Measurements from ENCODE around the gene SLC10A1.

Gene SLC10A1

DNA sequence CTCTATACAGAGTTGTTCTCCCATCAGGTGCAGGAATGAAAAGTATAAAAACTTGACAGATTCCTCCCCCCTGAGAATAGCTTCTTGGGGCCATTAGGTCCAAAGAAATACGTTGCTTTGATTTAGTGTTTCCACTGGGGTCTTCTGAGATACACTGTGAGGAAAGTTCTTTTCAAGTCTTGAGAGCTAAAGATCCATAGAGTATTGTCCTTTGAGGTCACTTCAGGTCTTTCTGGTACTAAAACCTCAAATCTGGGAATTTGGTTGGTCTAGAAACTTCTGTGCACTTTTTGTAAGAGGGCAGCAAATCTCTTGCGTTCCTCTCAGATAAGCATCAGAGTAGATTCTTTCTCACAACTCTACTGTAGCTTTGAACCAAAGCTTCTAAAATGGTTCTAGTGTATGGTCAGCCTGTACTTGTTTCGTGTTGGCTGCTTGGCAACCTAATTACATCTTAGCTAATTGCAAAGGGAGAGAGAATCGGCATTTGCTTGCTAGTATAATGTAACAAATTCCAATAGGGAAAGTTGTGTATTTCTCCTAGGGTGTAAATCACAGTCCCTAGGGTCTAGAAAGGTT is 20.1 kb downstream of the SLC10A1 start:
- H3K9me2 ChIP-seq (replicated peaks; ENCODE audit: low read depth, low read length), result no peaks in the 10 kb centered on the region
- no peak overlapping the region for H2AFZ ChIP-seq (ENCODE audit: low read length)
- H3F3A ChIP-seq (ENCODE audit: low read depth), result no peaks in the 10 kb centered on the region; the same call in 1 of the 2 replicates
- H3K9me3 ChIP-seq (ENCODE audit: insufficient read depth, low read depth, low read length), result no peaks in the 10 kb centered on the region
- peaks cover 33% of the 10 kb centered on the region for H3K79me2 ChIP-seq (ENCODE audit: insufficient read depth, low read length)
- peaks cover 62% of the 10 kb centered on the region for H3K36me3 ChIP-seq (ENCODE audit: insufficient read depth, low read length)
- no peak overlapping the region for H3K9ac ChIP-seq (ENCODE audit: low read depth, low read length, poor library complexity, severe bottlenecking)
- H3K4me1 ChIP-seq (ENCODE audit: insufficient read depth, low read length, poor library complexity, severe bottlenecking), result no peaks in the 10 kb centered on the region
- H3K4me2 ChIP-seq (ENCODE audit: low read depth, low read length, poor library complexity, severe bottlenecking), result no peak overlapping the region
- TF ChIP-seq, protein P1, sequence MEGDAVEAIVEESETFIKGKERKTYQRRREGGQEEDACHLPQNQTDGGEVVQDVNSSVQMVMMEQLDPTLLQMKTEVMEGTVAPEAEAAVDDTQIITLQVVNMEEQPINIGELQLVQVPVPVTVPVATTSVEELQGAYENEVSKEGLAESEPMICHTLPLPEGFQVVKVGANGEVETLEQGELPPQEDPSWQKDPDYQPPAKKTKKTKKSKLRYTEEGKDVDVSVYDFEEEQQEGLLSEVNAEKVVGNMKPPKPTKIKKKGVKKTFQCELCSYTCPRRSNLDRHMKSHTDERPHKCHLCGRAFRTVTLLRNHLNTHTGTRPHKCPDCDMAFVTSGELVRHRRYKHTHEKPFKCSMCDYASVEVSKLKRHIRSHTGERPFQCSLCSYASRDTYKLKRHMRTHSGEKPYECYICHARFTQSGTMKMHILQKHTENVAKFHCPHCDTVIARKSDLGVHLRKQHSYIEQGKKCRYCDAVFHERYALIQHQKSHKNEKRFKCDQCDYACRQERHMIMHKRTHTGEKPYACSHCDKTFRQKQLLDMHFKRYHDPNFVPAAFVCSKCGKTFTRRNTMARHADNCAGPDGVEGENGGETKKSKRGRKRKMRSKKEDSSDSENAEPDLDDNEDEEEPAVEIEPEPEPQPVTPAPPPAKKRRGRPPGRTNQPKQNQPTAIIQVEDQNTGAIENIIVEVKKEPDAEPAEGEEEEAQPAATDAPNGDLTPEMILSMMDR (conservative IDR thresholded peaks at IDR 0.05; ENCODE audit: low read length), result no peak
- no peak for TF ChIP-seq EZH2phosphoT487 (IDR thresholded peaks at IDR 0.05; ENCODE audit: borderline replicate concordance)
- H3K27me3 ChIP-seq (ENCODE audit: insufficient read depth, low read length, poor library complexity, severe bottlenecking), result no peaks in the 10 kb centered on the region
- no peak overlapping the region for H3K4me3 ChIP-seq (ENCODE audit: low read length, poor library complexity, severe bottlenecking)
- H4K20me1 ChIP-seq (ENCODE audit: insufficient read depth, low read length, poor library complexity, severe bottlenecking), result peaks cover 22% of the 10 kb centered on the region

DNA sequence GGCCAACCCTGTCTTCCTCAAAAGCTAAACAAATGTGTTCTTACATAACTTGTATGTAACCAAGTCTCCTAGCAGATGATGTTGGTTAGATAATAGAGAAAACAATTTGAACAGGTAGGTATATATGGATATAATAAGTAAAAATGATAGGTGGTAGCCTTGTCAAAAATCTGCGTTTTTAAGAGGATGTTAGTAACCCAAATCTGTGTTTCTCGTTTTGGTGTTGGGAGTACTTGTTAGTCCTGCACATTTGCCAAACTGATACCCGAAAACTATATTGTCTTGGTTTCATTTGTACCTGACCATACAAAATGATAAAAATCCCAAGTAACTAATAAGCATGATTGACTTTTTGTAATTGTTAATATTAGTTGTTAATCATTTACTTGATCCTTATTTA is 22.0 kb downstream of the SLC10A1 start:
- H3K4me3 ChIP-seq (ENCODE audit: low read length, poor library complexity, severe bottlenecking), result no peak overlapping the region
- peaks cover 41% of the 10 kb centered on the region for H4K20me1 ChIP-seq (ENCODE audit: insufficient read depth, low read length, poor library complexity, severe bottlenecking)
- no peaks in the 10 kb centered on the region for H3K27me3 ChIP-seq (ENCODE audit: insufficient read depth, low read length, poor library complexity, severe bottlenecking)
- H3K4me2 ChIP-seq (ENCODE audit: low read depth, low read length, poor library complexity, severe bottlenecking), result no peak overlapping the region
- no peaks in the 10 kb centered on the region; the same call in 1 of the 2 replicates for H3F3A ChIP-seq (ENCODE audit: low read depth)
- no peak overlapping the region for H2AFZ ChIP-seq (ENCODE audit: low read length)
- peaks cover 17% of the 10 kb centered on the region for H3K4me1 ChIP-seq (ENCODE audit: insufficient read depth, low read length, poor library complexity, severe bottlenecking)
- TF ChIP-seq EZH2phosphoT487 (IDR thresholded peaks at IDR 0.05; ENCODE audit: borderline replicate concordance), result no peak
- TF ChIP-seq, protein P1 (conservative IDR thresholded peaks at IDR 0.05; ENCODE audit: low read length), result no peak
- peaks cover 82% of the 10 kb centered on the region for H3K36me3 ChIP-seq (ENCODE audit: insufficient read depth, low read length)
- H3K9me3 ChIP-seq (ENCODE audit: insufficient read depth, low read depth, low read length), result no peaks in the 10 kb centered on the region
- H3K9ac ChIP-seq (ENCODE audit: low read depth, low read length, poor library complexity, severe bottlenecking), result no peak overlapping the region
- peaks cover 52% of the 10 kb centered on the region for H3K79me2 ChIP-seq (ENCODE audit: insufficient read depth, low read length)
- H3K9me2 ChIP-seq (replicated peaks; ENCODE audit: low read depth, low read length), result no peaks in the 10 kb centered on the region

DNA sequence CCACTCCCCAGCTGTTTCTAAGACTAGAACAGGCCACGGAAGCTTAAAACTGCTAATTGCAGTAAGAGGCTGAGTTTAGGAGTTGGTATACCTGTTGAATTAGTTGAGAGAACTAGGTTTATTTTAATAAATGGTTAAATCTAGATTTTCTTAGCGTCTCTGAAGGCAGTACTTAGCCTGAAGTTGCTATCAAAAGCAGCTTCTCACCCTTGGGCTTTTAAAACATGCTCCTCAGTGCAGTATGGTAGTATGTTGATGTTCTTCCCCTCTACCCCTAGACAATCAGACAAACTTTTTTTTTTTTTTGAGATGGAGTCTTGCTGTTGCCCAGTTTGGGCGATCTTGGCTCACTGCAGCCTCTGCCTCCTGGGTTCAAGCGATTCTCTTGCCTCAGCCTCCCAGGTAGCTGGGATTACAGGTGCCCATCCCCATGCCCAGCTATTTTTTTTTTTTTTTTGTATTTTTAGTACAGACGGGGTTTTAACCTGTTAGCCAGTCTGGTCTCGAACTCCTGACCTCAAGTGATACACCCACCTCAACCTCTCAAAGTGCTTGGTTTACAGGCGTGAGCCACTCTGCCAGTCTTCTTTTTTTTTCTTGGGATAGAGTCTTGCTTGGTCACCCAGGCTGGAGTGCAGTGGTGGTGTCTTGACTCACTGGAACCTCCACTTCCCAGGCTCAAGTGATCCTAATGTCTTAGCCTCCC is 23.3 kb downstream of the SLC10A1 start:
- TF ChIP-seq, protein P1 (conservative IDR thresholded peaks at IDR 0.05; ENCODE audit: low read length), result no peak
- TF ChIP-seq EZH2phosphoT487 (IDR thresholded peaks at IDR 0.05; ENCODE audit: borderline replicate concordance), result no peak
- Histone ChIP-seq H3K9me2 (replicated peaks; ENCODE audit: low read depth, low read length) (no peaks in the 10 kb centered on the region), H4K20me1 (ENCODE audit: insufficient read depth, low read length, poor library complexity, severe bottlenecking) (peaks cover 54% of the 10 kb centered on the region), H3K9me3 (ENCODE audit: insufficient read depth, low read depth, low read length) (no peaks in the 10 kb centered on the region), H2AFZ (ENCODE audit: low read length) (no peak overlapping the region), H3K9ac (ENCODE audit: low read depth, low read length, poor library complexity, severe bottlenecking) (no peak overlapping the region), H3K4me3 (ENCODE audit: low read length, poor library complexity, severe bottlenecking) (no peak overlapping the region), H3K4me1 (ENCODE audit: insufficient read depth, low read length, poor library complexity, severe bottlenecking) (peaks cover 29% of the 10 kb centered on the region), H3K79me2 (ENCODE audit: insufficient read depth, low read length) (peaks cover 65% of the 10 kb centered on the region), H3K4me2 (ENCODE audit: low read depth, low read length, poor library complexity, severe bottlenecking) (no peak overlapping the region), H3F3A (ENCODE audit: low read depth) (no peaks in the 10 kb centered on the region; the same call in 1 of the 2 replicates), H3K27me3 (ENCODE audit: insufficient read depth, low read length, poor library complexity, severe bottlenecking) (no peaks in the 10 kb centered on the region), H3K36me3 (ENCODE audit: insufficient read depth, low read length) (peaks cover 94% of the 10 kb centered on the region)
